H9 (cell line): ENCODE results near the gene NPC1. TPM values are rescaled to one million over a fixed set of nuclear protein-coding genes. Genes with fewer than 3 reads are reported as not detected.

ENCODE experiments used
- DNase-seq: peaks from one replicate; pipeline ENCODE4 v3.0.0-alpha.2; 2017
- H2AFZ ChIP-seq: one replicate; pipeline ENCODE4 v1.6.1; 2013; ENCODE audit warnings: mild to moderate bottlenecking, low read length, control low read depth, moderate library complexity
- H2AK5ac ChIP-seq: 2 replicates; pipeline ENCODE4 v1.6.1; 2013; ENCODE audit warnings: low read length, control low read depth, mixed read lengths; ENCODE audit not compliant: insufficient read length
- H2BK120ac ChIP-seq: one replicate; pipeline ENCODE4 v1.6.1; 2013; ENCODE audit warnings: low read depth, mild to moderate bottlenecking, low read length, control low read depth, inconsistent platforms; ENCODE audit not compliant: poor library complexity, severe bottlenecking
- H2BK12ac ChIP-seq: 2 replicates; pipeline ENCODE4 v1.6.1; 2013; ENCODE audit warnings: low read length, control low read depth, mixed read lengths, low read depth; ENCODE audit not compliant: insufficient read length
- H2BK15ac ChIP-seq: 2 replicates; pipeline ENCODE4 v1.6.1; 2013; ENCODE audit warnings: low read depth, low read length, control low read depth
- H2BK20ac ChIP-seq: one replicate; pipeline ENCODE4 v1.6.1; 2013; ENCODE audit warnings: low read depth, mild to moderate bottlenecking, low read length, control low read depth, inconsistent platforms; ENCODE audit not compliant: poor library complexity, severe bottlenecking
- H2BK5ac ChIP-seq: 2 replicates; pipeline ENCODE4 v1.6.1; 2013; ENCODE audit warnings: low read length, control low read depth, mixed read lengths; ENCODE audit not compliant: insufficient read length
- H3K14ac ChIP-seq: 2 replicates; pipeline ENCODE4 v1.6.1; 2013; ENCODE audit warnings: low read length, control low read depth; ENCODE audit not compliant: insufficient read depth
- H3K18ac ChIP-seq: 2 replicates; pipeline ENCODE4 v1.6.1; 2013; ENCODE audit warnings: low read depth, mild to moderate bottlenecking, mixed read lengths, low read length, control low read depth; ENCODE audit not compliant: insufficient read length
- H3K23ac ChIP-seq: 2 replicates; pipeline ENCODE4 v1.6.1; 2013; ENCODE audit warnings: low read length, control low read depth, mixed read lengths, low read depth; ENCODE audit not compliant: insufficient read length
- H3K23me2 ChIP-seq: 2 replicates; pipeline ENCODE4 v1.6.1; 2013; ENCODE audit warnings: low read depth, mild to moderate bottlenecking, mixed read lengths, low read length, control low read depth; ENCODE audit not compliant: insufficient read length, poor library complexity, severe bottlenecking
- H3K27ac ChIP-seq: 2 replicates; pipeline ENCODE4 v1.5.1; 2013; ENCODE audit warnings: low read length, control low read depth, mixed read lengths, low read depth; ENCODE audit not compliant: insufficient read length
- H3K27me3 ChIP-seq: 2 replicates; pipeline ENCODE4 v1.6.1; 2013; ENCODE audit warnings: low read length, control low read depth, inconsistent platforms; ENCODE audit not compliant: insufficient read depth
- H3K4ac ChIP-seq: 2 replicates; pipeline ENCODE4 v1.6.1; 2013; ENCODE audit warnings: low read depth, mild to moderate bottlenecking, control low read depth, inconsistent platforms, low read length, moderate library complexity
- H3K4me1 ChIP-seq: 2 replicates; pipeline ENCODE4 v1.6.1; 2013; ENCODE audit warnings: low read length, control low read depth, inconsistent platforms; ENCODE audit not compliant: insufficient read depth
- H3K4me2 ChIP-seq: 2 replicates; pipeline ENCODE4 v1.6.1; 2013; ENCODE audit warnings: low read length, control low read depth, mixed read lengths; ENCODE audit not compliant: insufficient read length, insufficient read depth
- H3K56ac ChIP-seq: 2 replicates; pipeline ENCODE4 v1.6.1; 2013; ENCODE audit warnings: low read depth, mild to moderate bottlenecking, mixed read lengths, low read length, control low read depth; ENCODE audit not compliant: insufficient read length
- H3K79me1 ChIP-seq: 2 replicates; pipeline ENCODE4 v1.6.1; 2013; ENCODE audit warnings: low read depth, mild to moderate bottlenecking, moderate library complexity, low read length, control low read depth, inconsistent platforms; ENCODE audit not compliant: insufficient read depth, poor library complexity, severe bottlenecking
- H3K79me2 ChIP-seq: 2 replicates; pipeline ENCODE4 v1.6.1; 2013; ENCODE audit warnings: low read length, control low read depth, inconsistent platforms; ENCODE audit not compliant: insufficient read depth
- H3K9ac ChIP-seq: 2 replicates; pipeline ENCODE4 v1.6.1; 2013; ENCODE audit warnings: low read length, control low read depth, mixed read lengths; ENCODE audit not compliant: insufficient read length; ENCODE audit errors: extremely low read depth
- H3K9me3 ChIP-seq: one replicate; pipeline ENCODE4 v1.6.1; 2013; ENCODE audit warnings: low read depth, low read length, inconsistent platforms; ENCODE audit not compliant: control insufficient read depth
- H3T11ph ChIP-seq: one replicate; pipeline ENCODE4 v1.6.1; 2013; ENCODE audit warnings: mild to moderate bottlenecking, low read length, control low read depth, inconsistent platforms
- H4K20me1 ChIP-seq: one replicate; pipeline ENCODE4 v1.6.1; 2013; ENCODE audit not compliant: control insufficient read depth, insufficient read length, insufficient read depth
- H4K5ac ChIP-seq: 2 replicates; pipeline ENCODE4 v1.6.1; 2013; ENCODE audit warnings: low read depth, mild to moderate bottlenecking, mixed read lengths, low read length, control low read depth; ENCODE audit not compliant: insufficient read length
- H4K8ac ChIP-seq: replicated peaks from 2 replicates; pipeline ENCODE4 v1.6.1; 2013; ENCODE audit warnings: low read length, control low read depth, mixed read lengths, low read depth; ENCODE audit not compliant: insufficient read length
- H4K91ac ChIP-seq: 2 replicates; pipeline ENCODE4 v1.6.1; 2013; ENCODE audit warnings: low read depth, mild to moderate bottlenecking, moderate library complexity, mixed read lengths, low read length, control low read depth; ENCODE audit not compliant: insufficient read length
- H3K27ac Mint-ChIP-seq, 3 experiments: 2 replicates in 2 of 3; 3 replicates in 1 of 3; pipeline ENCODE4 v1.8.0; 2020 to 2021; ENCODE audit warnings: mixed read lengths in 3 of 3, mild to moderate bottlenecking in 1 of 3, moderate library complexity in 1 of 3
- H3K27me3 Mint-ChIP-seq: 2 replicates; pipeline ENCODE4 v1.8.0; 2021; ENCODE audit warnings: low read depth, mild to moderate bottlenecking, moderate library complexity, mixed read lengths
- H3K36me3 Mint-ChIP-seq, 3 experiments: 2 replicates in 2 of 3; 3 replicates in 1 of 3; pipeline ENCODE4 v1.8.0; 2020 to 2021; ENCODE audit warnings: low read depth in 3 of 3, mixed read lengths in 3 of 3; ENCODE audit not compliant: insufficient read depth in 1 of 3
- H3K4me1 Mint-ChIP-seq, 2 experiments: 2 replicates each; pipeline ENCODE4 v1.8.0; 2020; ENCODE audit warnings: mixed read lengths in 2 of 2
- H3K4me3 Mint-ChIP-seq, 2 experiments: 2 replicates in 1 of 2; 3 replicates in 1 of 2; pipeline ENCODE4 v1.8.0; 2020 to 2021; ENCODE audit warnings: mild to moderate bottlenecking in 2 of 2, mixed read lengths in 2 of 2, moderate library complexity in 1 of 2
- H3K9me3 Mint-ChIP-seq, 2 experiments: 2 replicates in 1 of 2; 3 replicates in 1 of 2; pipeline ENCODE4 v1.8.0; 2020; ENCODE audit warnings: mild to moderate bottlenecking in 2 of 2, mixed read lengths in 2 of 2, moderate library complexity in 1 of 2
- CTCF ChIP-seq: fragments of 200-600 bp; sonication (generic); conservative IDR thresholded peaks from 3 replicates; pipeline ENCODE4 v1.8.0; 2021; ENCODE audit warnings: antibody characterized with exemption, mild to moderate bottlenecking
- WGBS: extraction: QIAGEN DNeasy Blood & Tissue Kit; methylation state at CpG from one replicate; pipeline ENCODE4 v1.1.7; 2013; ENCODE audit warnings: missing lambda C conversion rate, low lambda C conversion rate, mixed read lengths; ENCODE audit not compliant: insufficient read length; ENCODE audit errors: extremely low coverage; 5-methylcytosine and 5-hydroxymethylcytosine counted together
- total RNA-seq: library from RNA; stranded (reverse); gene quantifications from 2 replicates; pipeline ENCODE4 v1.2.1, GENCODE V29; 2021

Gene NPC1
- total RNA-seq, 1 experiment from 2014 or later = 24.2 TPM

- Histone ChIP-seq H2BK20ac (no peak overlapping the region), H3K9me3 (no peaks in the 10 kb centered on the region), H2BK5ac (no peak overlapping the region), H3K27ac (no peak overlapping the region), H3K18ac (no peak overlapping the region), H4K20me1 (no peaks in the 10 kb centered on the region), H2BK15ac (no peak overlapping the region), H2BK12ac (no peak overlapping the region), H3K56ac (no peak overlapping the region), H2BK120ac (no peak overlapping the region), H2AK5ac (no peak overlapping the region), H3K4ac (no peak overlapping the region), H3K23ac (no peak overlapping the region), H3K4me2 (no peak overlapping the region), H4K5ac (no peak overlapping the region), H3K23me2 (no peaks in the 10 kb centered on the region), H2AFZ (no peak overlapping the region), H3K9ac (no peak overlapping the region), H3K79me1 (no peaks in the 10 kb centered on the region), H4K91ac (no peak overlapping the region), H3K4me1 (peaks cover 2% of the 10 kb centered on the region; the same call in 1 of the 2 replicates), H4K8ac (no peak overlapping the region), H3K27me3 (no peaks in the 10 kb centered on the region), H3K14ac (no peak overlapping the region), H3K79me2 (no peaks in the 10 kb centered on the region), H3T11ph (no peak overlapping the region)
- Mint-ChIP-seq H3K27me3 (no peaks in the 10 kb centered on the region), H3K27ac (no peak overlapping the region), H3K9me3 (no peaks in the 10 kb centered on the region), H3K4me1 (peaks cover 10 to 16% of the 10 kb centered on the region in 2 experiments; a peak in 3 of 4 replicates), H3K4me3 (no peak overlapping the region), H3K36me3 (peaks cover 17 to 42% (median 39%) of the 10 kb centered on the region in 3 experiments; a peak in 6 of 7 replicates)
- no peak for DNase-seq
- TF ChIP-seq CTCF = no peak
- no CpG with 5 or more reads among the region's 3 CpGs for WGBS
These were observed 15.3 kb downstream of the NPC1 start for GRCh38 chr18:23570912-23571504.
